OCI-LY7 (cell line): ENCODE results near the gene DDX39A. TPM values are rescaled to one million over a fixed set of nuclear protein-coding genes. Genes with fewer than 3 reads are reported as not detected.

Source experiments
- BruUV-seq: library from RNA; stranded (reverse); fragments of 400-500 nt; replicated peaks from 2 replicates; lab custom pipeline; 2021; lab: Mats Ljungman, UMichigan
- CTCF ChIA-PET: fragments of 300-600 bp; sonication (Branson Sonifier 250); formaldehyde crosslinking; loops from one replicate; lab custom pipeline; 2022; ENCODE audit warnings: antibody characterized with exemption; ENCODE audit not compliant: unreplicated experiment; lab: Charles Lee
- POLR2A ChIA-PET: fragments of 300-600 bp; sonication (Branson Sonifier 250); formaldehyde crosslinking; loops from one replicate; lab custom pipeline; 2022; ENCODE audit warnings: antibody characterized with exemption; lab: Charles Lee
- DNase-seq: peaks from one replicate; pipeline ENCODE4 v3.0.0-alpha.2; 2015; ENCODE audit warnings: low spot score
- H2AFZ ChIP-seq: fragments of 200-600 bp; sonication (generic), shearing (Covaris generic); 2 replicates; pipeline ENCODE4 v1.6.1; 2014; ENCODE audit warnings: mild to moderate bottlenecking, antibody characterized with exemption, low read length, moderate library complexity
- H3K27ac ChIP-seq: fragments of 200-600 bp; sonication (generic); 2 replicates; pipeline ENCODE4 v1.5.1; 2014; ENCODE audit warnings: mixed run types, low read depth, mild to moderate bottlenecking, moderate library complexity, low read length, inconsistent platforms; ENCODE audit not compliant: poor library complexity, severe bottlenecking
- H3K36me3 ChIP-seq: fragments of 200-600 bp; sonication (generic); 2 replicates; pipeline ENCODE4 v1.6.1; 2014; ENCODE audit warnings: mild to moderate bottlenecking, antibody characterized with exemption, low read length, moderate library complexity, mixed read lengths; ENCODE audit not compliant: insufficient read depth
- H3K4me1 ChIP-seq: fragments of 200-600 bp; sonication (generic); 2 replicates; pipeline ENCODE4 v1.5.1; 2014; ENCODE audit warnings: mild to moderate bottlenecking, low read length; ENCODE audit not compliant: insufficient read depth, poor library complexity, severe bottlenecking
- H3K4me2 ChIP-seq: fragments of 200-600 bp; sonication (generic); 2 replicates; pipeline ENCODE4 v1.6.1; 2014; ENCODE audit warnings: mild to moderate bottlenecking, low read length
- H3K4me3 ChIP-seq: fragments of 200-600 bp; sonication (generic); 2 replicates; pipeline ENCODE4 v1.5.1; 2014; ENCODE audit warnings: mild to moderate bottlenecking, low read depth, low read length; ENCODE audit not compliant: poor library complexity, severe bottlenecking
- H3K79me2 ChIP-seq: fragments of 200-600 bp; sonication (generic); 2 replicates; pipeline ENCODE4 v1.6.1; 2016; ENCODE audit warnings: low read depth, mild to moderate bottlenecking, low read length, moderate library complexity, mixed read lengths; ENCODE audit not compliant: insufficient read depth
- H3K9me2 ChIP-seq: fragments of 200-600 bp; sonication (generic); 2 replicates; pipeline ENCODE4 v1.6.1; 2016; ENCODE audit warnings: mild to moderate bottlenecking, low read length, mixed read lengths; ENCODE audit not compliant: insufficient read depth
- H3K9me3 ChIP-seq: fragments of 200-600 bp; sonication (generic); 2 replicates; pipeline ENCODE4 v1.6.1; 2014; ENCODE audit warnings: mild to moderate bottlenecking, mixed run types, low read length, mixed read lengths
- H4K20me1 ChIP-seq: fragments of 200-600 bp; sonication (generic); 2 replicates; pipeline ENCODE4 v1.6.1; 2014; ENCODE audit warnings: mild to moderate bottlenecking, antibody characterized with exemption, low read length, moderate library complexity, mixed read lengths; ENCODE audit not compliant: insufficient read depth
- EZH2phosphoT487 ChIP-seq: fragments of 200-600 bp; sonication (generic); IDR thresholded peaks from 2 replicates; pipeline ENCODE4 v1.6.1; 2018; ENCODE audit warnings: low read depth, borderline replicate concordance, mild to moderate bottlenecking, mixed run types, antibody characterized with exemption, low read length, moderate library complexity, mixed read lengths
- intact Hi-C: fragments of 100-400 bp; cut with micrococcal nuclease; formaldehyde crosslinking; loops from one replicate; pipeline ENCODE4 v1.10.0; 2022; ENCODE audit not compliant: unreplicated experiment
- total RNA-seq, 2 experiments: library from RNA; depleted of rRNA in 1 of 2; stranded (reverse); fragments of >200 nt in 1 of 2; shearing (Covaris generic) in 1 of 2; gene quantifications; 2 replicates each; pipeline ENCODE4 v1.2.3, GENCODE V29; 2014 to 2022
- TF ChIP-seq, protein P1 (sequence below): fragments of 200-600 bp; sonication (generic); conservative IDR thresholded peaks from 2 replicates; pipeline ENCODE4 v1.5.1; 2014; ENCODE audit warnings: mild to moderate bottlenecking, antibody characterized with exemption, low read length, moderate library complexity, mixed read lengths

DDX39A gene
- total RNA-seq, 2 experiments from 2014 or later: 294 to 474 TPM

- CTCF ChIA-PET: no interaction called here
- no peak for DNase-seq
- POLR2A ChIA-PET: no interaction called here
- no peak overlapping the region for H3K4me2 ChIP-seq
- intact Hi-C loops: no loop called here
- H3K79me2 ChIP-seq: no peaks in the 10 kb centered on the region; the same call in 1 of the 2 replicates
- H3K9me3 ChIP-seq: no peaks in the 10 kb centered on the region
- H3K4me1 ChIP-seq: no peaks in the 10 kb centered on the region
- H3K9me2 ChIP-seq: no peaks in the 10 kb centered on the region
- TF ChIP-seq, protein P1, sequence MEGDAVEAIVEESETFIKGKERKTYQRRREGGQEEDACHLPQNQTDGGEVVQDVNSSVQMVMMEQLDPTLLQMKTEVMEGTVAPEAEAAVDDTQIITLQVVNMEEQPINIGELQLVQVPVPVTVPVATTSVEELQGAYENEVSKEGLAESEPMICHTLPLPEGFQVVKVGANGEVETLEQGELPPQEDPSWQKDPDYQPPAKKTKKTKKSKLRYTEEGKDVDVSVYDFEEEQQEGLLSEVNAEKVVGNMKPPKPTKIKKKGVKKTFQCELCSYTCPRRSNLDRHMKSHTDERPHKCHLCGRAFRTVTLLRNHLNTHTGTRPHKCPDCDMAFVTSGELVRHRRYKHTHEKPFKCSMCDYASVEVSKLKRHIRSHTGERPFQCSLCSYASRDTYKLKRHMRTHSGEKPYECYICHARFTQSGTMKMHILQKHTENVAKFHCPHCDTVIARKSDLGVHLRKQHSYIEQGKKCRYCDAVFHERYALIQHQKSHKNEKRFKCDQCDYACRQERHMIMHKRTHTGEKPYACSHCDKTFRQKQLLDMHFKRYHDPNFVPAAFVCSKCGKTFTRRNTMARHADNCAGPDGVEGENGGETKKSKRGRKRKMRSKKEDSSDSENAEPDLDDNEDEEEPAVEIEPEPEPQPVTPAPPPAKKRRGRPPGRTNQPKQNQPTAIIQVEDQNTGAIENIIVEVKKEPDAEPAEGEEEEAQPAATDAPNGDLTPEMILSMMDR: no peak
- TF ChIP-seq EZH2phosphoT487: no peak
- no peak overlapping the region for H2AFZ ChIP-seq
- H4K20me1 ChIP-seq: no peaks in the 10 kb centered on the region
- peaks cover 91% of the 10 kb centered on the region for H3K36me3 ChIP-seq
- BruUV-seq: no TSS peak
- no peak overlapping the region for H3K27ac ChIP-seq
- H3K4me3 ChIP-seq: no peak overlapping the region
Observed at GRCh38 chr19:14446336-14447036, 27.3 kb upstream of the DDX39A start.

- CTCF ChIA-PET: no interaction called here
- peaks cover 22% of the 10 kb centered on the region for H3K4me1 ChIP-seq
- no TSS peak for BruUV-seq
Observed at GRCh38 chr19:14443632-14444216, 24.6 kb upstream of the DDX39A start.

More at GRCh38 chr19:14443632-14444216, 24.6 kb upstream of the DDX39A start:
- intact Hi-C loops: no loop called here
- TF ChIP-seq, protein P1: no peak
- TF ChIP-seq EZH2phosphoT487: no peak
- Histone ChIP-seq H3K9me2 (no peaks in the 10 kb centered on the region), H3K36me3 (peaks cover 72% of the 10 kb centered on the region), H3K4me2 (no peak overlapping the region), H3K79me2 (peaks cover 23% of the 10 kb centered on the region; the same call in 1 of the 2 replicates), H2AFZ (no peak overlapping the region), H3K9me3 (no peaks in the 10 kb centered on the region), H3K27ac (no peak overlapping the region), H3K4me3 (no peak overlapping the region), H4K20me1 (no peaks in the 10 kb centered on the region)
- no peak for DNase-seq
- POLR2A ChIA-PET: no interaction called here
